ENCODE data around the gene SLC9A9.

- no peak for TF ChIP-seq POLR2A (IDR thresholded peaks at IDR 0.05; ENCODE audit: low read length)
- TF ChIP-seq GATA1 (IDR thresholded peaks at IDR 0.05; ENCODE audit: low read depth, low read length) = no peak
Observed at GRCh38 chr3:143648218-143648617, 200.1 kb downstream of the SLC9A9 start.
